Effector CD4-positive, alpha-beta T cell (primary cell): ENCODE data around the gene FDX1.

Experiments
- DNase-seq: peaks from one replicate; pipeline ENCODE4 v3.0.0-alpha.2; 2020

FDX1 gene

DNA sequence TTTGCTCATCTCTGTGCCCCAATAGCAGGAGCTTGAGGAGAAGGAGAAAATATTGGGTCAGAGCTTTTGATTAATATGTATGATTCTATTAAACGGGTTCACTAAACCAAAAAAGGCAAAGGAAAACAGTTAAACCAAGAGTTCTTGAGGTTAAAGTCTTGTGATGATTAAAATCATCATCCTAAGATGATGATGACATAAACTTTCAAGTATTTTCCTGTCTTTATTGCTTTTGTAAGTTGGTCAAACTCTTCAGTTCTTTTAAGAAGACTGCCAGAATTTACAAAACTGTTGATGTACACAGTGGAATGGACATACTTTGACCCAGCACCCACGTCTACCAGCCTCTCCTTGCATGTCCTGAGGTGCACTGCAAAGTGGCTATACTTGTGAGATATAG, 41.0 kb downstream of the FDX1 start:
- no peak for DNase-seq

DNA sequence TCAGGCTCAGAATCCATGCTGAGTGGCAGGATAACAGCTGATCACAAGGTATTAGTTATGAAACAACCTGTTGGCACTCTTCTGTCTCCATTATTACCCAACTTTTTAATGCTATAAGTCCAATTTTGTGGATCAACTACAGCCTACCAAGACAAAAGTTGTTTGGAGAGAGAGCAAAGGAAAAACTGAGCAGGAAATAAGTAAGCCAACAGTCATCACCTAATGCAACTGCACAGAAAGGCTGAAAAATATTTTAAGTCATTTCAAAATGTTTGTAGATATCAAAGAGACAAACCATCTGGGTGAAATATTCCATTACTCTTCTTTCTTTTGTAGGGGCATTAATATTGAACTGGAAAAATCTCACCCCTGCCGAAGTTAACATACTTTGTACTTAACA, 41.6 kb downstream of the FDX1 start:
- DNase-seq = no peak

DNA sequence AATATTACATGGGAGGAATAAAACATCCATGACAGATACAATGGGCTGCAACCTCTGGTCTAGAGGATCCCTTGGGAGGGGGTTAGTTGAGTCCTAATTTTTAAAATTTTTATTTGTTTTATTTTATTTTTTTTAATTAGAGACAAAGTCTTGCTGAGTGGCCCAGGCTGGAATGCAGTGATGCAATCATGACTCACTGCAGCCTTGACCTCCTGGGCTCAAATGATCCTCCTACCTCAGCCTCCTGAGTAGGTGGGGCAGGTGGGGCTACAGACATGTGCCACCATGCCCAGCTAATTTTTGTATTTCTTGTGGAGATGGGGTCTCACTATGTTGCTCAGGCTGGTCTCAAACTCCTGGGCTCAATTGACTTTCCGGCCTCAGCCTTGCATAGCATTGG, 43.1 kb downstream of the FDX1 start:
- no peak for DNase-seq

DNA sequence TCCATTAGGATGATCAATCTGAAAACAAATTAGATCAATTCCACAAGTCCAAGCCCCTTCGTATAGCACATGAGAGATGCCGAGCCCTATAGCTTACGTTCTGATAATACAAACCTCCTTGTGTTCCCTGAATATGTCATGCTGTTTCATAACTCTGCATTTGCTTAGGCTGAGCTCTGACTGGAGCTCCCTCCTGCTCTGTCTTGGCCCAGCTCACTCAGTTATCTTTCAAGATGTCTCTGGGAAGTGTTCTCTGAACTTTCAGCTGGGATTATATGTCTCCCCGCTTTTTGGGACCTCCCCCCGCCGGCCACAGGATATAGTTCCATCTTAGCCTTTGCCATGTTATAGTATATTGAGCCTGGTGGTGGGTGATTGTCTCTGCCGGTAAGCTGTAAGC, 44.0 kb downstream of the FDX1 start:
- DNase-seq = no peak

DNA sequence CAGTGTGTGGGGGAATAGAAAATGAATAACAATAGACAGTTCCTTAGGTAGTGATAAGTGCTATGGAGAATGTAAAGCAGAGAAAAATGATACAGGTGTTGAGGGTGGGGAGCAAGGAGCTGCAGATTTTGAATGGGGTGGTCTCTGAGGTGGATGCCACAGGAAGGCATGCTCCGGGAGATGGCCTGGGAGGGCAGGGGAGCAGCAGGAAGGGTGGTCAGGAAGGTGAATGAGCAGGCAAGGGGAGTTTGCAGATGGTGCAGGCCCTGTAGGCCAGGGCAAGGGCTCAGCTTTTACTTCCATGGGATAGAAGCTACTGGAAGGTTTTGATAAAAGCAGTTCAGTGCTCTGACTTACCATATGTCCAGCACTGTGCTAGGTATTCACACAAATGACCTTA, 44.8 kb downstream of the FDX1 start:
- DNase-seq = no peak

DNA sequence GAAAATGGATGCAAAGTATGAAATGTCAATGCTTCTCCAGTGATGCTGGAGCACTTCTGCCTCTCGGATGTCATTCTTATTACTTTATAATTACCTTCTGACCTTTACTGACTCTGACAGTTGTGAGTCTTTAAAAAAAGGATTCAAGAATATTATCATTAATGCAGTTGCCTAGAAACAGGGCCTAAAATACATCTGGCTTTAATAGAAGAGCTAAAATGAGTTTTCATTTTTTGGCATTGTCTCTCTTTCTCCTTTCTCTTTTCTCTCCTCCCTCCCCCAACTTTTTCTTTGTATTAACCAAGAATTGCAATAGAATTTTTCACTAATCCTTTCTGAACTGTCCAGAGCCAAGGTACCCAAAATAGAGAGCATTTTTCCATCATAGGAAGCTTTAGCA, 45.9 kb downstream of the FDX1 start:
- DNase-seq = no peak

DNA sequence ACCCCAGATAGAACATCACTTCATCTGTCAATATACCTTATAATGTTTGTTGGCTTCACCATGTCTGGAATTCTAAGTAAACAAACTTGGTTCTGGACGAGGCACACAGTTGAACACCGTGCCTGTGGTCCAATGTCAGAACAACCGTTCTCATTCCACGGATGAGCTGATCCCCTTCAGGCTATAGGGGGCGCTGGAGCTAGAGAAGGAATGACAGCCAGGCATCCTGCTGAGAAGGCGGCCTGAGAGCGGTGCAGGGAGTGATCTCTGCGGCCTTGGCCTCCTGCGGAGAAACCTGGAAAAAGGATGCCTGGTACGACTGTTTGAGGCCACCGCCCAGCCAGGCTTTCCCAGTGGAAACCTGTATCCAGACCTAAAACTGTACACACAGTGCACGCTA, 48.7 kb downstream of the FDX1 start:
- no peak for DNase-seq

DNA sequence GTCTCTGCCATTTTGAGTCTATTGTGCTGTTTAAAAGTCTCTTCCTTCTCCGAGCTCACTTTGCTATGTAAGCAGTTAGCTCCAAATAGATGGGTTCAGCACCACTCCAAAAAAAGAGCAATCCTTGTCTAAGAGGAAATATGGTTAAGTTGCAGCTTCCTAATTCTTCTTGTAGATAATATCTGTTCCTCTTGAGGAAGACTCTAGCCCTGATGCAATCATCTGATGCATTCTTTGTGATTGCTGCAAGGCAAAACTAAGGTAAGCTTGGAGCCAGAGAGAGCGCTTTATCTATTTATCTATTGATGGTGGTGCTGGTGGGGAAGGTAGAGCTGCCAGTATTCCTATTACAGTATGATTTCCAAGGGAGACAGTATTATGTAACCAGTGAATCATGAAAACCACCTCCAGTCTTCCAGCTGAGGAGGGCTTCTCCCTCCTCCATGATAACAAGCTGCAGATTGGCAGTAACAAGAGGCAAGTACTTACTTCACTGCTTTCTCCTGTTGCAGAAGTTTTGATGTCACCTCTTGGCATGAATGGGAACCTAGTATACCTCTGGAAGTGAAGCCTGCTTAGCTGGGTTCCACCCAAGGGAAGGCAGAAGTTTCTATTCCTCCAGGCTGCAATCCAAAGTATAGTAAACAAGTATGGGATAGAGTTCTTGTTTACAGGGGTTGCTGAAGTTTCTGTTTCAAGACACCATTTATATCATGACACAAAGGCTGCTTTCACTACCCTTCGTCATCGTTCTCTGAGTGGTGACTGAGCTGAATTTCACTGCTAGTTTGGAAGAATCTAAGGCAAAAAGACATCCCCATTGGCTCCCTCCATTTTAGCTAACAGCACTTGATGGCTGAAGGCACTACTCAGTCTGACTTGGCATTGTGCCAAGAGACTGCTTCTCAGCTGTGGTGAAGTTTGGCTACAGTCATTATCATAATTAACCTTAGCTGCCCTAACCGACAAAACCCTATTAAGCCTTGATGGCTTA, 49.7 kb downstream of the FDX1 start:
- no peak for DNase-seq

DNA sequence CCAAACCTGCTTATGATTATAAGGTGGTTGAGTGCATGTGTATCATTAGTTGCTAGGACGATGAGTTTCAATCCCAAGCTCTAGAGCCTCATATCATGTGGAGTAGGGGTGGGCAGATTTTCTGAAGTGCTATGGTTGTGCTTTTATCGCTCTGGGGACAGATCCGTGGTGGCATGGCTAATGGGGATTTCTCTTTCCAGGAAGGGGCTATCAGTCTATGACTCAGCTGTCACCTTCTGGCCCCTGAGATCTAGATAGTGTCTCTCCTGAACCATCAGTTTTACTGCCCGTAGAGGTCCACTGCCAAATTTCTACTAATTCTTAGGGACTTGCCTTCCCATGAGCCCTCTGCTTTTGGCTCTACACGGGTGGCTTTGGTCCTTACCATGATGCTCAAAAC, 51.8 kb downstream of the FDX1 start:
- DNase-seq = no peak

DNA sequence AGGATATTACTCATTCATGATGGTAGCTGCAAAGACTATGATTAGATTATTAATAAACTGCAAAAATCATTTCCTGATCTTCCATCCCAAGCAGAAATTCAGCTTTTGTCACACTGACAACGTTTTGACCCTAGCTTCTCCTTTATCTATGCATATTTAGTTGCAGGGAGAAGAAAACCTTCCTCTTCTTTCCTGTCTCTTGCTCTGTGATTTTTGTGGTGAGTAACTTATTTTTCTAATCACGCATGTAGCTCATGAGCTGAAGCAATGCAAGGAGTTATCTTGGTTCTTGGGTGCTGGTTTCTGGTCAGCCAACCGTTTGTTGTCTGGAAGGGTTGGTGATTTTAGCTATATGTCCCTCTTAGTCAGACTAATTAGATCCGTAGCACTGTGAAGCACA, 56.4 kb downstream of the FDX1 start:
- no peak for DNase-seq

DNA sequence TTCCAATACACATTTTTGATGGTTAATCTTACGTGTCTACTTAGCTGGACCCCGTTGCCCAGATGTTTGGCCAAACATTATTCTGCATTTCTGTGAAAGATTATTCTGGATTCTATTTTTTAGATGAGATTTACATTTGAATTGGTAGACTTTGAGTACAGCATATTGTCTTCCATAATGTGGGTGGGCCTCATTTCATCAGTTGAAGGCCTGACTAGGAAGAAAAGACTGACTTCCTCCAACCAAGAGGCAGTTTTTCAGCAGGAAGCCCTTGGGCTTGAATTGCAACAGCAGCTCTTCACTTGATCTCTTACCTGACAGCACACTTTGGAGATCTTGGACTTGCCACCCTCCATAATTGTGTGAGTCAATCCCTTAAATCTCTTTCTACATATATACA, 58.7 kb downstream of the FDX1 start:
- DNase-seq = no peak

DNA sequence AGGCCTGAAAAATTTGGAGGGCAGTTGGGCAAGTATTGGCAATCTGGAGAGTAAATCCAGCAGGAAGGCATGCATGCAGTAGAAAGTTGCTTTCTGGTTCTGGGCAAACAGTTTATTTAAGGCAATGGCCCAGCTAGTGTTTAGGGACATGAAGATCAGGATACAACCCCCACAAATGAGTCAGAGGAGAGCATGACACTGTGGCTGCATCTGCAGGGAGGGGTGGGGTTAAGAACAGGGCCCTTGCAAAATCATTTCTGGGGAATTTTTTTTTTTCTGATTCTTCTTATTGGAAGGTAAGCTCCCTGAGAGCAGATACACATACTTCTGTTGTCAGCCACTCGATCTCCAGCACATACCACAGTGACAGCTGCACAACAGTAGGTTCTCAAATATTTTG, 61.1 kb downstream of the FDX1 start:
- DNase-seq = no peak

DNA sequence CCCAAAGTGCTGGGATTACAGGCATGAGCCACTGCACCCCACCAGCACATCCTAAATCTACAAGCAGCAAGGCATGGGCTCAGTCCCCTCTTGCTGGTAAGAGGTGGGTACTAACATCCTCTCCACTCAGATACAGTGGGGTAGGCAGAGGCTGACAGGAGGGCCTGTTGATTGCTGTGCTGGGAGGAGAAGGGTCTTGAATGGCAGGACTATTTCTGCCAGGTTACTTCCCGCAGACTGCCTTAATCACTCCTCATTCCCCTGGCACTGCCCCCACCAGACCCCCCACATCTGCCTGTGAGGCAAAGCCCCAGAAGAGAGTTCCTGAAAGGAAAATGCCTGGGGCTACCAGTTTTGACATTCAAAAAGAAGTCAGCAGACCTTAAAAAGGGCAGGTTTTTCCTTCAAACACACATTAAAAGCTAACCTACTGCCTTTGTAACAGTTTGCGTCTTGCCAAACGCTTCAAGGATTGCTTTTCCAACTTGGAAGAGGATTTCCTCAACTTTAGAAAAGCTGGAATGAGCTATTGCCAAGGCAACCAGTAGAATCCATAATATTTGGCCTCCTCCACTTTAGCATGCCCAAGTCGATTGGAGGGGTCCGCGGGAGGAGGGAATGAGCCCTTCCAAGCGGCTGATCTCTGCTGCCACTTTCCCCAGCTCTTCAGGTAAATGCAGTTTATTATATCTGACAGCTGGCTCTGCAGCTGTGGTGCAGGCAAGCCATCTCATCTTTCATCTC, 62.0 kb downstream of the FDX1 start:
- DNase-seq = no peak

DNA sequence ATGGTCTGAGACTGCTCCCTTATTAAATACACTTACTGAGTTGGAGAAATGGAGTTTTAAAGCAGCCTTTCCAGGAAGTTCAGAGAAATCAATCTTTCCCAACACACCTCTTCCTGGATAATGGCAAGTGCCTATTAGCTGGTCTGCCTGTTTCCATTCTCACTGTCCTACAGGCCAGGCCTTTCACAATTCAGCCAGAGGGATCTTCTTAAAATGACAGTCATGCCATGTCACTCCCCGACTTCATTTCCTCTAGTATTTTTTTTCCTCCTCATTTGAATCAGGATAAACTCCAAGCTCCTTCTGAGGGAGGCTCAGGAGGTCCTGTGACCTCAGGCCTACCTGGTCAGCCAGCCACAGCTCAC, 62.6 kb downstream of the FDX1 start:
- DNase-seq = no peak

DNA sequence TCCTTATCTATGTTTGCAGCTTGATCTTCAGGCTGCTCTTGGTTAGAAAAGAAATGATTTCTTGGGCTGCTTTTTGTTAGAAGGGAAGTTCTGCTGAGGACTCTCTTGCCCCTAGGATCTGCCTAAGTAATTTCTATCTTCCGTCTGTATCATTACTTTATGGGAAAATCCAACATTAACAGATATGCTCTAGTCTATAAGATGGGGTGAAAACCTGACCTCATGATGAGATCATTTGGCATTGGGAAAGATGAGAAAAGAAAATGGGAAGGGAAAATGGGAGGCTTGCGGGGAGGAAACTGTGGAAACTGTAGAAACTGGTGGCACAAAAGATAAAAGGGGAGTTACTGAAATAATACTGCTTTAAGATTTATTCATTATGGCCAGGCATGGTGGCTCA, 63.6 kb downstream of the FDX1 start:
- DNase-seq = no peak

DNA sequence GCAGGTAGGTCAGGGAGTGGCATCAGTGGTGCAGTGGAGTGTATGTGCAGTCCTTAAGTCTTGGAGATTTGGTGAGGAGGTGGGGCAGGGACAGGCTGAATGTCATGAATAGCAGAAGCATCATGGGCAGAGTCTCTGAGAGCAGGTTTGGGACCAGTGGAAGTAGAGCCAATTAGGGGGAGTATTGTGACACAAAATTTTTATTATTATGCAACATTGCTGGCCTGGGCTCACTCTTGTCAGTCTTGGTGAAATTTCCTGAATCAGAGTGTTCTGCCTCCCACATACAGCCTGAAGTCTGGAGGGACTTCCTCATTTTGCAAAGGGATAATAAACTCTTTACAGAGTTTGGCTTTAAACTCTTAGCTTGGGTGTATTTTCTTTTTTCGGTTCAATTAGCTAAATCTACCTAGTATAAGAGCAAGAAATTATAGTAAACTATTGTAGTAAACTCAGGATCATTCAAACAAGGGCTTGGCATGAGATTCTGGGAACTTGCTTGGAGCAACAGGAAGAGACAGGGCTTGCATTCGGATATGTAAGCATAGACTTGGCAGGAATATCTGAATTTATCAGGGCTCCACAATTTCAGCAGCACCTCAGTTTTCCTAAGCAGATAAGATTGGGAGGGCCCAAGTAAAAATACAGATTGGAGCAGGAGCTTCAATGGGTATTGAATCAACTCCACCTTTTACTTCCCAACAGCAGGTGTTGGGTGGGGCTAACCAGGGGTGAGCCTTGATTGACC, 67.7 kb downstream of the FDX1 start:
- no peak for DNase-seq

DNA sequence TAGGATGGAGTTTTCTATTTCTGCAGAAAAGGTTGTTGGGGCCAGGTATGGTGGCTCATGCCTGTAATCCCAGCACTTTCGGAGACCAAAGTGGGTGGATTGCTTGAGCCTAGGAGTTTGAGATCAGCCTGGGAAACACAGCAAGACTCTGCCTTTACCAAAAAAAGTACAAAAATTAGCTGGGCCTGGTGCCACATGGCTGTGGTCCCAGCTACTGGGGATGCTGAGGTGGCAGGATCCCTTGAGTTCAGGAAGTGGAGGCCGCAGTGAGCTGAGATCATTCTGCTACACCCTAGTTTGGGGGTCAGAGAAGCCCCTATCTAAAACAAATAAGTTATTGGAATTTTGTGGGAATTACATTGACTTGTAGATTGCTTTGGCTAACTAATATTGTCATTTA, 71.7 kb downstream of the FDX1 start:
- DNase-seq = no peak

DNA sequence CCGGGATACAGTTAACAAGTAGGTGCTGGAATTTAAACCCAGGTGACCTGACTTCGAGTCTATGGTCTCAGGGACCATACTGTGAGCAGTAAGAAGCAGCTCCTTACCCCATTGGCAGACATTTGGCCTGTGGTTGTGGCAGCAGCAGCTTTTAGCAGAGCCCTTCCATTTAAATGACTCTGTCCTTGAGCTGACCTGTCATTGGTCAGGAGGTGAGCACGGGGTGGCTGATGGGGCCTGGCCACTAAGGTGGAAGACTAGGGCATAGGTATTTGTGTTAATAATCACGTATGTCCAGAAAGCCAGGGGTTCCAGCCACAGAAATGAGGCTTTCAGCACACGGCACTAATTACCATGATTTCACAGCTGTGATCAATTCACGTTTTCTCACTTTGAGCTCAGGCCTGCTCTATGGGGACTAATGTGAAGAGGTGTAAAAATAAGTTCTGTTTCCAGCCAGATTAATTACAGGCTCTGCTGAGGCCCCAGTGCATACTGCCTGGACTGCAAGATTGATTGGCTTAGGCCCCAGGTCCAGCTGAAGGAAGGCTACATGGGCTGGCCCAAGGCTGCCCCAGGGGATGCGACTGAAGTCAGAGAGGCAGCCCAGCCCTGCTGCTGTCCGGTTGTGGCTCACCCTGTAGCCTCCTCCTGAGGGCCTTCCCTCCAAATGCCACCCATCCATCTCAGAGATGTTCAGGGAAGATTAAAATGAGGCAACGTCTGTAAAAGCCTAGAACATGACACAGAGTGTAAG, 76.0 kb downstream of the FDX1 start:
- no peak for DNase-seq

DNA sequence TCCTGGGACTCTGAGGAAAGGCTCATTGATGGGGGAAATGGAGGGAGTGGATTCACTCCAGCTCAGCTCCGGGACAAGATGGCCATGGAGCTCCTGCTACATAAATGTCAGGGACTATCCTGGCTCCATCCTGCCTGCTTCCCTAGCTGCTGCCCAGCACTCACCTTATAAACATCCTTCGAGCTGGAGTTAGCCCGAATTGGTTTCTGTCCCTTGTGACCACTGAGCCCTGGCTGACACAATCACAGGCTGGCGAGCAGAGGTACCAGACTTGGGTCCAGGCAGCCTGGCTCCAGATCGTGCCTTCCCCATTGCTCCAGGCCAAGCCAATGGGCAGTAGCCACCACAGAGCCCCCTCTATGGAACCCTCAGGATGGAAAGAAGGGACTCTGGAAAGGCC, 77.6 kb downstream of the FDX1 start:
- no peak for DNase-seq

DNA sequence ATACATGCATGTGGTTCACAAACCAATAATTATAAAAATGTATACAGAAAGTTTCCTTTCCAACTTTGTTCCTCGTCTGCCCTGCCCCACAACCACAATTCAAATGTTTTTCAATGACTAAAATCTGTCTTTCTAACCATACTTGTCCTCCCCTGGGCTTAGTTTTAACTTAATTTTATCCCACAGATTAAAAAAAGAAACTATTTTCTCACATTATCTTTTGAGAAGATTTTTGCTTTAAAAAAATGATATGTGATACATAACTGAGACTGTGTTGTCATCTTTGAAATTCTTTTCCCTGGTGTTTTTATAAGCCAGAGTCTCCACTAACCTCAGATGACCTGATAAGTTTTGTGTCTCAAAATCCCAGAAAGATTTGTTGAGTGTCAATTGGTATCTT, 79.0 kb downstream of the FDX1 start:
- no peak for DNase-seq

DNA sequence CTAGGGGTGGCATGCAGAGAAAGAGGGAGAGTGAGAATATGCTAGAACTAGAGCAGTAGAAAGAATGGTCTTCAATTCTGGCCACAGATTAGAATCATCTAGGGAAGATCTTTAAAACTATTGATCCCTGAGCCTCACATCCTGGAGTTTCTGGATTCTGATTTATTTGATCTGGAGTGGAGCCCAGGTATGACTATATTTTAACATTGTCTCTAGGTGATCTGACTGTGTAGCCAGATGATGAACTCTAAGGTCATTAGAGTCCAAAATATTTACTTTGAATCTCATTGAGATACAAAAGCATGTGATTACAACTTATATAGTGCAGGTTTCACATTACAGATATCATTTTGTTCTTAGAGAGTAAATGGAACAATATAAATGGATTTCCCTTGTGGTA, 79.7 kb downstream of the FDX1 start:
- DNase-seq = no peak

DNA sequence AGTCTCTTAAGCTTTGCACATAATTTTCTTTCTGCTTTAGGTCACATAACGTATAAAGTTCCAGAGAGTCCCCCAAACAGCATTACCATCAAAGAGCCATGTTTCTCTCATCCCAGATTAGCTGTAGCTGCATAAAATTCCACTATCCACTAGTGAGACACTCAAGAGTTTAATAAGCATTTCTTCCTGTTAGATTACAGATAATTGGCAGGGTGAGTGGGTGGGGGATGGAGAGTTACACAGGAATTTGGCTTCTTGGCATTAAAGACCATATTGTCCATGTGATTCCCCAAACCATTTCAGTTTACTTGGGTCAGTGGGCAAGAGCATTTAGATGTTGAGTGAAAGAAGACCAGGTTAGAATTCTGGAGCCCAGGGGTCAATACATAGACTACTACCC, 82.3 kb downstream of the FDX1 start:
- no peak for DNase-seq

DNA sequence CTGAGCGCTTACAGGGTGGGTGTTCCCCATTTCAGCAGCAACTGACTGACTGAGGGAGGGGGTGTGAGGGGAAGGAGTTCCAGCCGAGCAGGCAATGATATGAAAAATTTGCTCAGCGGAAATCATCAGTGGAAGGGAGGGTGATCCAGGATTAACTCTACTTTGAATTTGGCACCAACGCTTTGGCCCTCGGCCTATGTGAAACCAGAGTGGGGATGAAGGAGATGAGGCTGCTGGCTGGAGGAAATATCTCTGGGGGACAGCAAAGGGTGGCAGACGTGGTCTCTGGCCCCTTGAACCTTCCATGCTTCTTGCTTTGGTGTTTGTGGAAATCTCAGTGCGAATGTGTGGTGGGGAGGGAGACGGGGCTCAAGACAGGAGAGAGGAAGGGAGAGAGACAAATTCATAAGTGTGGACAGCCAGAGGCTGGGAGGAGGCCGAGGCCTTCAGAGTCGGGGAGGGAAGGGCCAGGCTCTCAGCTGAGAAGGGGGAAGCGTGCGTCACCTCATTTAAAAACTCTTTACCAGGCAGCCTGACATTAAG, 83.6 kb downstream of the FDX1 start:
- DNase-seq = no peak
